ENCODE measurements around the gene FBLN2.

Gene FBLN2

GRCh38 chr3:13627681-13628080 lies 78.8 kb downstream of the FBLN2 start:
- no peak for DNase-seq

DNA sequence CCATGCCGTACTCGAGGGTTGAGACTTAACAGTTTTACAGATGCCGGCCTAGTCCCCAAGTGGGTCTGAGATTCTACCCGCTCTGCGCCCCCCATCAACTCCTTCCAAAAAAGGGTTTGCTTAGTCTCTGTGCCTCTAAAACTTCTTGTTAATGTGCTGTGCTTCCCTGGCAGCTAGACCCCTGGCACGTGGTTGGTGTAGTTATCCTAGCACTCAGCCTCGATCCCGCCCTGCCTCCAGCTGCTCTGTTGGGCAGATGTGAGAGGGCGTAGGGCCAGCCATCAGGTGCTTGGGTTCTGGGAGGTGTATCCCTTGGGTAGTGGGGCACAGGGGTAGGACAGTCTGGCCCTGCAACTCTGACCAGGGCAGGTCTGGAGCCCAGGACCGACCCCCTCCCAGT lies 79.5 kb downstream of the FBLN2 start:
- no peak for DNase-seq

GRCh38 chr3:13628841-13629551 lies 80.1 kb downstream of the FBLN2 start:
- no peak for DNase-seq

GRCh38 chr3:13629644-13630043 lies 80.7 kb downstream of the FBLN2 start:
- DNase-seq = no peak

DNA sequence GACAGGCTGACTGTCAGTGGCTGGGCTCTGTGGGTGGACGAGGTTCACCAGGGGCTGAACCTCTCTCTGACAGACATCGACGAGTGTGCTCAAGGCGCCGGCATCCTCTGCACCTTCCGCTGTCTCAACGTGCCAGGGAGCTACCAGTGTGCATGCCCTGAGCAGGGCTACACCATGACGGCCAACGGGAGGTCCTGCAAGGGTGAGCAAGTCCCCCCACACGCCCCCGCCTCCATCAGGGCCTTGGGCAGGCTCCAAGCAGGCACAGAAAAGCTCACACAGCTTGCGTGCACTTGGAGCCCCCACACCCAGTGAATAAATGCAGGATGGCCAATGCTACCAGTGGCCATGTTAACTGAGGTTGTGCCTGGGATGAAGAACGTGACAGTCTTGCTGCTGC lies 82.3 kb downstream of the FBLN2 start:
- DNase-seq = no peak

- no peak for DNase-seq
These were observed 84.3 kb downstream of the FBLN2 start for GRCh38 chr3:13633176-13633575.

GRCh38 chr3:13634151-13634550 lies 85.2 kb downstream of the FBLN2 start:
- no peak for DNase-seq

GRCh38 chr3:13634615-13635014 lies 85.7 kb downstream of the FBLN2 start:
- no peak for DNase-seq

- DNase-seq = no peak
These were observed 87.3 kb downstream of the FBLN2 start for GRCh38 chr3:13636186-13636585.

DNA sequence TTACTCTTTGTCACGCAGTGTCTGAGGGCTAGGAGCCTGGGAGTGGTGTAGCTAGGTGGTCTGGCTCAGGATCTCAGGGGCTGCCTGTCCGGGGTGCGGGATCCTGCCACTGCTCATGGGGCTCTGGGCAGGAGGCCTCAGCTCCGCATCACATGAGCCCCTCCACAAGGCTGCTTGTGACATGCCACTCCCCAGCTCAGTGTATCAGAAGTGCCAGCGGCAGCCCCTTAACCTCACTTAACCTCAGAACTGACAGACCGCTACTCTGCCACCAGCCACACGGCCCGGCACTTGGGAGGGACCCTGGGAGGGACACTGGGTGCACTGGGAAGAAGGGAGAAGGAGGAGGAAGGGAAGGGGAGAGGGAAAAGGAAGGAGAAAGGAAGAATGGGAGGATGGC lies 87.9 kb downstream of the FBLN2 start:
- DNase-seq = no peak

GRCh38 chr3:13637311-13637891 lies 88.5 kb downstream of the FBLN2 start:
- DNase-seq = peak; percentile 25

DNA sequence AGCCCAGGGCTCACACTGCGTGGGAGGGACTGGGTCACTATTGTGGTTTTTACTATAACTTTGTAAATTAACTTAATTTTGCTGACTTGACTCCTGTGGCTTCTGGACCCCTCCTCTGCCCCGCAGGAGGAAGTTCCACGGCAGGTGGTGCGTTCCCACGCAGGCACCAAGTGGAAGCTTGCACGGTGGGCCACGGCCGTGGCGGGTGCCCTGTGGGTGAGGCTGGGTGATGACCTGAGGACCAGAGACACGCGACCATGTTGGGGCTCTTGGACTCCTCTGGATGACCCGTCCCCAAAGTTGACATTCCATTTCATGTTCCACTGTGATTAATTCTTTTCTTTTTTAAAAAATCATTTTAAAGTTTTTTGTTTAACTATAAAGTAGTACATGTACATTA lies 89.0 kb downstream of the FBLN2 start:
- DNase-seq = no peak

GRCh38 chr3:13638927-13639326 lies 90.0 kb downstream of the FBLN2 start:
- no peak for DNase-seq

- no peak for DNase-seq
These were observed 93.7 kb downstream of the FBLN2 start for GRCh38 chr3:13642597-13642996.

GRCh38 chr3:13644341-13645117 lies 95.6 kb downstream of the FBLN2 start:
- DNase-seq = no peak

GRCh38 chr3:13645801-13646637 lies 97.1 kb downstream of the FBLN2 start:
- DNase-seq = no peak

GRCh38 chr3:13647298-13648059 lies 98.6 kb downstream of the FBLN2 start:
- DNase-seq = no peak

DNA sequence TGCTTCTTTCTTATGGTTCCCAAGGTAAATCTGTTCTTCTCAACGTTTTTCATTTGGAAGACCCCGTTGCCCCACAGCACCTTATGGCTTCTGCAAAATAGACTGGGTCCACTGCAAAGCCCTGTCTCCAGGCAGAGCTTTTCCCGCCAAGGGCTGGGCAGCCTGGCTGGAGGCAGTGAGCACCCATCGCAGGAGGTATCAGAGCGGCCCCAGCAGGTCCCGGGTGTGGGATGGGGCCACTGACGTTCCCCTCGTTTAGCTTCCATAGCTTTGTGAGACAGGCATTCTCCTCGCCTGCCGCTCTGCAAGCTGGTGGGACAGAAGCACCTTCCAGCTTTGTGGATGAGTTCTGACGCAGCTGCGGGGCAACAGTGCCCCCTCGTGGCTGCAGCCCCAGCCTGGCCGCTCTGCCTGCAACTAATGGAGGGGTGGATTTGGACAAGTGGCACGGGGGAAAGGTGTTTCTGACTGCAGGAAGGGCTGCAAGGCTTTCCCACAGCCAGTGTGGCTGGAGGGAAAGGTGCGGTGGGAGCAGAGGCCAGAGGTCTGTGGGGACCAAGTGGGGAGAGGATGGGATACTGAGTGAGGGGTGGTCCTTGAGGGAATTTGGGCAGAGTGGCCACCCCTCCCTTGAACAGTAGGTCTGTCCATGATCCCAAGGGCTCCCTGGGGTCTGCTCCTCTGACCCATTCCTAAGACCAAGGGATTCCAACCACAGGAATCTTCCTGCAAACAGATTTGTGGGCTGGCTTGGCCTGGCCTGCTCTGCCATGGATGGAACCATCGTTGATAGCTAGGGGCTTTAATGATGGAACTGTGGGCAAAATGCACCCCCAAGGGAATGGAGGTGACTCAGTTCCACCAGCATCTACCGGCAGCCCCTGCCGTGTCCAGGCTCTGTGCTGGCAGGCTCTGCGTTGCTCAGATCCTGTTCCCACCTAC lies 99.4 kb downstream of the FBLN2 start:
- DNase-seq = peak; percentile 67

DNA sequence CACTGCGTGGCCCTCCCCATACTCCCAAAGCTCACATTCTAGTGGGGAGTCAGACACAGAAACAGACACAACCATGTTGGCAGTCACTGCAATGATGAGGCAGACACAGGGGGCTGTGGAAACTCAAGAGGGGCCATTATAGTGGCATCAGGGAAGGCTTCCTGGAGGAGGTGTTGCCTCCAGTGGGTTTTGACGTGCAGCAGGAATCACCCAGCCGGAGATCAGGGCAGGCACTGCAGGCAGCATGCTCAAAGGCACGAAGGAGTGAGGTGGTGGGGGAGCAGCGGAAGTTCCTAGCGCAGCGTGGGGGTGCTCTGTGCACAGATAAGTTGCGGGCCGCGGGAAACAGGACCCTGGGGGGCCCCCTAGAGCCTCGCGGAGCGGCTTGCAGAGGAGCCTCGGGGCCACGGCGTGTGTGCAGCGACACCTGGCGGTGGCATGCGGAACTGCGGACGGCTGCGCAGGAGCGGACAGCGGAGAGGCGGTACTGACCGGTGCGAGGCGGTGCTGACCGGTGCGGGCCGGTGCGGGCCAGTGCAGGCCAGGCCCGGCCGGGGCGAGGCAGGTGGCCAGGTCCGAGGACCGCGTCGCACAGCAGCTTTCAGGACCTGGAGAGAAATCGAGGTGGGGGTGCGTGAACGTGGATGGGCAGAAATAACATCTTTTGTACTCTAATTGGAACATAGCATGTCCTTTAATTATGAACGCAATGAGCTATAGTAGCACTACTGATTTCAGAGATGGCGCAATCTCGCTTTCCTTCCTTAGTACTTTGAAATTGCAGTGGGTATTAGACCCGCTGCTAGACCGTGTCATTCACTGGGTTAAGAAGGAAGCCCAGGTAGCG lies 101.5 kb downstream of the FBLN2 start:
- no peak for DNase-seq

DNA sequence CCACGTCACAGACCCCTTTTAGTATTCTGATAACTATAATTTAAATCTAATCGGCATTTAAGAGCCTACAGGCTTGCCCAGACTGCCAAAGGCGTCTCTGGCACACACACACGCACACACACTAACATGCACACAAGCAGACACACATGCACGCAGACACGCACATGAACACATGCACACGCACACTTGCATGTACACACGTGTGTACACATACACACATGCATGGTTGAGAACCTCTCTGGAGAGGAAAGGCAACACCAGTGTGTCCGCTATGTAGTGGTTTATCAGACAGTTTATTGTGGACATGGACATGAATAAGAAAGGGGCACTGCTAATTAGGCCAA lies 102.1 kb downstream of the FBLN2 start:
- DNase-seq = no peak

Data from NCI-H2029 (cell line).